OCI-LY1 (cell line): ENCODE data around the gene KCNK17.

Experiments
- EZH2 ChIP-seq: fragments of 200-600 bp; sonication (generic), shearing (Covaris generic); IDR thresholded peaks from 2 replicates; pipeline ENCODE4 v1.8.0; 2017; ENCODE audit warnings: borderline replicate concordance, mixed run types, mild to moderate bottlenecking, antibody characterized with exemption, low read length, moderate library complexity, mixed read lengths
- TF ChIP-seq, protein P1 (sequence below): fragments of 200-600 bp; sonication (generic), shearing (Covaris generic); IDR thresholded peaks from 2 replicates; pipeline ENCODE4 v1.5.1; 2017; ENCODE audit warnings: mild to moderate bottlenecking, antibody characterized with exemption, low read length, moderate library complexity, mixed read lengths

DNA sequence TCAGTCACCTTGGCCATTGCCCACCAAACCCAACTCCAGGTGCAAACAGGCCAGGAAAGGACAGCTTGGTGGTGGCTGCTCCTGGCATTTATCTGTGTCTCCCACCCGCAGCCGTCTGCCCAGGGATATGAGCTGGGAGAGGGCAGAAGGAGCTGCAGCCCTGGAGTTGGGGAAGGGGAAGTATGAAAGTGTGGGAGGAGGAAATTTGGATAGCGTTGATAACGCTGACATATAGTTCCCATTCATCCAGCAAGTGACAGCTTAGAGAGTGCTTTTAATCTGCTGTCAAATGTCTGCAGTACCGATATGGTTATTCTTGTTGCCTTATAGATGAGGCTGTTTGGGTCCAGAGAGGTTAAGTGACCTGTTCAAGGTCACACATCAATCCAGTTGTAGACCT lies 7.5 kb upstream of the KCNK17 start:
- TF ChIP-seq, protein P1, sequence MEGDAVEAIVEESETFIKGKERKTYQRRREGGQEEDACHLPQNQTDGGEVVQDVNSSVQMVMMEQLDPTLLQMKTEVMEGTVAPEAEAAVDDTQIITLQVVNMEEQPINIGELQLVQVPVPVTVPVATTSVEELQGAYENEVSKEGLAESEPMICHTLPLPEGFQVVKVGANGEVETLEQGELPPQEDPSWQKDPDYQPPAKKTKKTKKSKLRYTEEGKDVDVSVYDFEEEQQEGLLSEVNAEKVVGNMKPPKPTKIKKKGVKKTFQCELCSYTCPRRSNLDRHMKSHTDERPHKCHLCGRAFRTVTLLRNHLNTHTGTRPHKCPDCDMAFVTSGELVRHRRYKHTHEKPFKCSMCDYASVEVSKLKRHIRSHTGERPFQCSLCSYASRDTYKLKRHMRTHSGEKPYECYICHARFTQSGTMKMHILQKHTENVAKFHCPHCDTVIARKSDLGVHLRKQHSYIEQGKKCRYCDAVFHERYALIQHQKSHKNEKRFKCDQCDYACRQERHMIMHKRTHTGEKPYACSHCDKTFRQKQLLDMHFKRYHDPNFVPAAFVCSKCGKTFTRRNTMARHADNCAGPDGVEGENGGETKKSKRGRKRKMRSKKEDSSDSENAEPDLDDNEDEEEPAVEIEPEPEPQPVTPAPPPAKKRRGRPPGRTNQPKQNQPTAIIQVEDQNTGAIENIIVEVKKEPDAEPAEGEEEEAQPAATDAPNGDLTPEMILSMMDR: no peak
- no peak for TF ChIP-seq EZH2
